B cell (primary cell): ENCODE measurements around the gene ZNF790. TPM values are rescaled to one million over a fixed set of nuclear protein-coding genes. Genes with fewer than 3 reads are reported as not detected.
A peak's percentile ranks its signal among the peaks of the same experiment; 100 is the strongest.

Experiments used
- ATAC-seq: fragments of 200-7000 bp; cut with Tn5 transposase; one replicate; pipeline ENCODE4 v1.10.0; 2021; ENCODE audit warnings: low read depth, mild to moderate bottlenecking, moderate number of reproducible peaks, moderate library complexity
- CTCF ChIA-PET: fragments of 350-600 bp; sonication (Branson Sonifier 250); formaldehyde crosslinking; loops from one replicate; lab custom pipeline; 2021; ENCODE audit warnings: antibody characterized with exemption, inconsistent platforms; lab: Charles Lee
- POLR2A ChIA-PET: fragments of 350-600 bp; sonication (Branson Sonifier 250); formaldehyde crosslinking; loops from one replicate; lab custom pipeline; 2021; ENCODE audit warnings: antibody characterized with exemption; lab: Charles Lee
- DNase-seq: peaks from one replicate; pipeline ENCODE4 v3.0.0; 2013
- H2AFZ ChIP-seq: 2 replicates; pipeline ENCODE4 v1.6.1; 2012; ENCODE audit warnings: mild to moderate bottlenecking, low read depth, low read length; ENCODE audit not compliant: insufficient read depth, poor library complexity, severe bottlenecking
- H3K27ac ChIP-seq, 2 donors: 1 replicate in 1 of 2; 2 replicates in 1 of 2; pipeline ENCODE4 v1.5.1; 2012 to 2013; ENCODE audit warnings: low read length in 2 of 2, mild to moderate bottlenecking in 2 of 2, moderate library complexity in 1 of 2
- H3K27me3 ChIP-seq, 4 experiments: fragments of 200-600 bp in 1 of 4; sonication (generic) in 1 of 4; replicated peaks in 1 of 4; 1 replicate in 2 of 4; 2 replicates in 2 of 4; pipeline versions ENCODE4 v1.6.1 to v1.7.0; 2013 to 2016; ENCODE audit warnings: low read length in 3 of 4, mild to moderate bottlenecking in 2 of 4, mixed read lengths in 1 of 4, moderate library complexity in 1 of 4; ENCODE audit not compliant: insufficient read depth in 4 of 4, control insufficient read depth in 3 of 4; ENCODE audit errors: control extremely low read depth in 1 of 4
- H3K36me3 ChIP-seq, 2 experiments: replicated peaks in 1 of 2; 1 replicate in 1 of 2; 2 replicates in 1 of 2; pipeline versions ENCODE4 v1.6.1 to v1.7.1; 2013; ENCODE audit warnings: low read length in 1 of 2; ENCODE audit not compliant: insufficient read depth in 2 of 2, control insufficient read depth in 1 of 2; ENCODE audit errors: control extremely low read depth in 1 of 2, extremely low read depth in 1 of 2
- H3K4me1 ChIP-seq, 2 donors: fragments of 200-600 bp in 1 of 2; sonication (generic) in 1 of 2; 1 replicate in 1 of 2; 2 replicates in 1 of 2; pipeline versions ENCODE4 v1.5.1 to v1.6.1; 2013 to 2017; ENCODE audit warnings: low read length in 2 of 2; ENCODE audit not compliant: control insufficient read depth in 2 of 2, insufficient read depth in 2 of 2
- H3K4me2 ChIP-seq: replicated peaks from 2 replicates; pipeline ENCODE3; 2012; ENCODE audit warnings: mild to moderate bottlenecking, low read depth, low read length; ENCODE audit not compliant: poor library complexity, severe bottlenecking
- H3K4me3 ChIP-seq, 5 experiments: fragments of 200-600 bp in 1 of 5; sonication (generic) in 1 of 5; 1 replicate in 3 of 5; 2 replicates in 2 of 5; pipeline versions ENCODE4 v1.5.1 to v1.7.0; 2011 to 2016; ENCODE audit warnings: low read length in 4 of 5, mild to moderate bottlenecking in 4 of 5, low read depth in 2 of 5, control low read depth in 1 of 5, moderate library complexity in 1 of 5; ENCODE audit not compliant: insufficient read depth in 1 of 5; ENCODE audit errors: control extremely low read depth in 1 of 5, extremely low read depth in 1 of 5
- H3K79me2 ChIP-seq: fragments of 200-600 bp; sonication (generic); one replicate; pipeline ENCODE4 v1.6.0; 2016; ENCODE audit warnings: low read length; ENCODE audit not compliant: control insufficient read depth, insufficient read depth
- H3K9ac ChIP-seq: fragments of 200-600 bp; sonication (generic); 2 replicates; pipeline ENCODE4 v1.6.1; 2017; ENCODE audit warnings: mild to moderate bottlenecking, low read length, moderate library complexity
- H3K9me3 ChIP-seq, 3 donors: one replicate each; pipeline versions ENCODE4 v1.6.1 to v1.7.1; 2013; ENCODE audit warnings: low read length in 2 of 3; ENCODE audit not compliant: control insufficient read depth in 2 of 3, insufficient read depth in 1 of 3; ENCODE audit errors: control extremely low read depth in 1 of 3
- H4K20me1 ChIP-seq: 2 replicates; pipeline ENCODE4 v1.6.0; 2012; ENCODE audit warnings: mild to moderate bottlenecking, low read length; ENCODE audit not compliant: insufficient read depth, control insufficient read depth, poor library complexity, severe bottlenecking
- H3K27ac Mint-ChIP-seq: one replicate; pipeline ENCODE4 v1.8.0; 2021; ENCODE audit warnings: mixed read lengths
- H3K27me3 Mint-ChIP-seq: one replicate; pipeline ENCODE4 v1.8.0; 2021; ENCODE audit warnings: mixed read lengths
- H3K4me1 Mint-ChIP-seq: one replicate; pipeline ENCODE4 v1.8.0; 2021; ENCODE audit warnings: mixed read lengths
- H3K4me3 Mint-ChIP-seq: one replicate; pipeline ENCODE4 v1.8.0; 2021; ENCODE audit warnings: mixed read lengths
- H3K9me3 Mint-ChIP-seq: one replicate; pipeline ENCODE4 v1.8.0; 2022; ENCODE audit warnings: mixed read lengths; ENCODE audit not compliant: insufficient read depth
- EZH2 ChIP-seq: IDR thresholded peaks from 2 replicates; pipeline ENCODE4 v1.6.1; 2012; ENCODE audit warnings: borderline replicate concordance, low read depth, mild to moderate bottlenecking, moderate library complexity, low read length; ENCODE audit not compliant: insufficient read depth, poor library complexity, severe bottlenecking
- WGBS: methylation state at CpG from one replicate; pipeline ENCODE4 v1.1.5; 2013; ENCODE audit warnings: missing lambda C conversion rate; ENCODE audit not compliant: insufficient coverage; 5-methylcytosine and 5-hydroxymethylcytosine counted together
- intact Hi-C: fragments of 100-400 bp; cut with micrococcal nuclease; formaldehyde crosslinking; loops from one replicate; pipeline ENCODE4 v1.10.0; 2022
- polyA plus RNA-seq: library from polyadenylated mRNA; depleted of rRNA; stranded (reverse); fragments of >200 nt; gene quantifications from 2 replicates; pipeline ENCODE4 v1.2.3, GENCODE V29; 2012
- total RNA-seq, 2 donors: library from RNA; stranded (reverse); fragments of 120-200 nt in 1 of 2; gene quantifications; 1 replicate in 1 of 2; 2 replicates in 1 of 2; pipeline versions ENCODE4 v1.2.3 to v1.2.4, GENCODE V29; 2013 to 2022
- TF ChIP-seq, protein P1 (sequence below): fragments of 200-600 bp; IDR thresholded peaks from one replicate; pipeline ENCODE4 v1.8.0; 2022; ENCODE audit warnings: antibody characterized with exemption, mild to moderate bottlenecking

ZNF790 gene
- total and polyA plus RNA-seq, 2 donors (not counting 1 experiment from before 2014, with no cell fraction given), result 1.1 to 14.8 TPM

DNA sequence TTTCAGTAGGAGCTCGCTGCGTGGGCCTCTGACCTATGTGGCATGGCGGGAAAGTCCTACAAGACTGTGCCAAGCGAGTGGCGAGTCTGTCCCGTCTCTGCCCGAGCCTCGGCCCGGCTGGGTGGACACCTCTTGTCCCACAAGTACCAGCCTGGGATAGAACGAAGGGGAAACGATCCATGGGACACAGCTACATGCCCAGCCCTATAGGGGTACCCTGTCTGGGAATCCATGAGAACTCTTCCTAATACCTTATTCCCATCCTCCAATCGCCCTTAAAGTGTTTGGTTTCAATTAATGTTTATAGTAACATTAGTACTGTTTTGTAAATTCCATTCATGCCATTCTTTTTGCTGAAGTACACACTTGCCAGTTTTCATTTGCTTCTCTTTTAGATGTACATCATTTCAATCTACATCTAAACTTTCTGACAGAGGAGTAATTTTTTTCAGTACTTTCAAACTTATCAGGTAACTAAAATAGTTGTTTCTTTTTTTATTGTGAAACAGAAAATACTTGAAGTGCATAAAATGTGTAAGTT is 667 bp upstream of the ZNF790 start:
- intact Hi-C loops, result loop anchor here (1.0 to 5.0 kb wide), 6 partner anchors 11 to 460 kb away; partner anchors contain the start of genes ZFP14, ZNF345, ZNF420 and ZNF568
- H3K36me3 ChIP-seq, result peaks cover 0 to 4% of the 10 kb centered on the region in 2 experiments
- DNase-seq (no peak), ATAC-seq (no peak)
- H3K9ac ChIP-seq, result peak overlapping the region; percentile 83
- CTCF ChIA-PET, result interaction anchor here (3.1 kb wide), 1 partner anchor 11 kb away, joined by 23 read pairs; the partner anchor contains the start of gene ZNF345
- peak overlapping the region in 1 of 2 donors; percentile 84 for H3K27ac ChIP-seq
- H2AFZ ChIP-seq, result peak overlapping the region; percentile 90
- no peak overlapping the region for H3K4me3 Mint-ChIP-seq
- H3K4me1 Mint-ChIP-seq, result no peaks in the 10 kb centered on the region
- H3K9me3 Mint-ChIP-seq, result peaks cover 18% of the 10 kb centered on the region
- no peaks in the 10 kb centered on the region for H3K27me3 Mint-ChIP-seq
- peak overlapping the region; percentile 78 for H3K4me2 ChIP-seq
- peaks cover 68% of the 10 kb centered on the region for H3K79me2 ChIP-seq
- POLR2A ChIA-PET, result interaction anchor here (1.4 to 3.3 kb wide), 2 partner anchors 12 to 42 kb away, joined by 12 to 41 read pairs; partner anchors contain the start of gene ZNF345
- peaks cover 10 to 18% of the 10 kb centered on the region in 2 donors for H3K4me1 ChIP-seq
- WGBS, result 52% methylated on average over 10 of the region's 12 CpGs
- peak overlapping the region; percentile 79 to 90 (median 83) for H3K4me3 ChIP-seq
- TF ChIP-seq EZH2, result no peak
- TF ChIP-seq, protein P1, sequence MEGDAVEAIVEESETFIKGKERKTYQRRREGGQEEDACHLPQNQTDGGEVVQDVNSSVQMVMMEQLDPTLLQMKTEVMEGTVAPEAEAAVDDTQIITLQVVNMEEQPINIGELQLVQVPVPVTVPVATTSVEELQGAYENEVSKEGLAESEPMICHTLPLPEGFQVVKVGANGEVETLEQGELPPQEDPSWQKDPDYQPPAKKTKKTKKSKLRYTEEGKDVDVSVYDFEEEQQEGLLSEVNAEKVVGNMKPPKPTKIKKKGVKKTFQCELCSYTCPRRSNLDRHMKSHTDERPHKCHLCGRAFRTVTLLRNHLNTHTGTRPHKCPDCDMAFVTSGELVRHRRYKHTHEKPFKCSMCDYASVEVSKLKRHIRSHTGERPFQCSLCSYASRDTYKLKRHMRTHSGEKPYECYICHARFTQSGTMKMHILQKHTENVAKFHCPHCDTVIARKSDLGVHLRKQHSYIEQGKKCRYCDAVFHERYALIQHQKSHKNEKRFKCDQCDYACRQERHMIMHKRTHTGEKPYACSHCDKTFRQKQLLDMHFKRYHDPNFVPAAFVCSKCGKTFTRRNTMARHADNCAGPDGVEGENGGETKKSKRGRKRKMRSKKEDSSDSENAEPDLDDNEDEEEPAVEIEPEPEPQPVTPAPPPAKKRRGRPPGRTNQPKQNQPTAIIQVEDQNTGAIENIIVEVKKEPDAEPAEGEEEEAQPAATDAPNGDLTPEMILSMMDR, result no peak
- peaks cover 0 to 35% (median 18%) of the 10 kb centered on the region in 3 donors for H3K9me3 ChIP-seq
- H3K27me3 ChIP-seq, result no peaks in the 10 kb centered on the region
- H3K27ac Mint-ChIP-seq, result no peak overlapping the region
- no peaks in the 10 kb centered on the region for H4K20me1 ChIP-seq
